ENCODE measurements around the gene SEPTIN5.
A peak's percentile ranks its signal among the peaks of the same experiment; 100 is the strongest.

The SEPTIN5 gene

GRCh38 chr22:19751497-19752245, 37.4 kb downstream of the SEPTIN5 start:
- ATAC-seq: no peak

- no peak for ATAC-seq
Observed at GRCh38 chr22:19753090-19753842, 39.0 kb downstream of the SEPTIN5 start.

GRCh38 chr22:19753996-19754700, 39.8 kb downstream of the SEPTIN5 start:
- no peak for ATAC-seq

GRCh38 chr22:19754701-19755144, 40.4 kb downstream of the SEPTIN5 start:
- ATAC-seq: no peak

- no peak for ATAC-seq
Observed at GRCh38 chr22:19755145-19755710, 40.9 kb downstream of the SEPTIN5 start.

GRCh38 chr22:19755722-19756287, 41.5 kb downstream of the SEPTIN5 start:
- ATAC-seq: no peak

GRCh38 chr22:19756288-19757128, 42.2 kb downstream of the SEPTIN5 start:
- peak; percentile 68 to 78 for ATAC-seq

- ATAC-seq: no peak
Observed at GRCh38 chr22:19757140-19757984, 43.1 kb downstream of the SEPTIN5 start.

- no peak for ATAC-seq
Observed at GRCh38 chr22:19757985-19758895, 43.9 kb downstream of the SEPTIN5 start.

GRCh38 chr22:19758896-19759426, 44.7 kb downstream of the SEPTIN5 start:
- no peak for ATAC-seq

GRCh38 chr22:19759427-19760057, 45.2 kb downstream of the SEPTIN5 start:
- no peak for ATAC-seq

- ATAC-seq: no peak
Observed at GRCh38 chr22:19760058-19760950, 46.0 kb downstream of the SEPTIN5 start, which contains the start of gene TBX1. Gene TBX1, plus strand, starts transcription at chr22:19760778. Its CDS starts 66 bp downstream, at chr22:19760844.

- ATAC-seq: no peak
Observed at GRCh38 chr22:19760951-19761724, 46.8 kb downstream of the SEPTIN5 start.

- no peak for ATAC-seq
Observed at GRCh38 chr22:19761725-19762567, 47.6 kb downstream of the SEPTIN5 start.

GRCh38 chr22:19762568-19763457, 48.5 kb downstream of the SEPTIN5 start:
- ATAC-seq: no peak

Measured in activated CD4-positive, CD25-positive, alpha-beta regulatory T cell treated with anti-CD3 and anti-CD28 coated beads, Interleukin-2, amount 50 U/mL, for 24 hours (primary cell).